Measurements from ENCODE around the gene MATN1.
A peak's percentile ranks its signal among the peaks of the same experiment; 100 is the strongest.

MATN1 gene

DNA sequence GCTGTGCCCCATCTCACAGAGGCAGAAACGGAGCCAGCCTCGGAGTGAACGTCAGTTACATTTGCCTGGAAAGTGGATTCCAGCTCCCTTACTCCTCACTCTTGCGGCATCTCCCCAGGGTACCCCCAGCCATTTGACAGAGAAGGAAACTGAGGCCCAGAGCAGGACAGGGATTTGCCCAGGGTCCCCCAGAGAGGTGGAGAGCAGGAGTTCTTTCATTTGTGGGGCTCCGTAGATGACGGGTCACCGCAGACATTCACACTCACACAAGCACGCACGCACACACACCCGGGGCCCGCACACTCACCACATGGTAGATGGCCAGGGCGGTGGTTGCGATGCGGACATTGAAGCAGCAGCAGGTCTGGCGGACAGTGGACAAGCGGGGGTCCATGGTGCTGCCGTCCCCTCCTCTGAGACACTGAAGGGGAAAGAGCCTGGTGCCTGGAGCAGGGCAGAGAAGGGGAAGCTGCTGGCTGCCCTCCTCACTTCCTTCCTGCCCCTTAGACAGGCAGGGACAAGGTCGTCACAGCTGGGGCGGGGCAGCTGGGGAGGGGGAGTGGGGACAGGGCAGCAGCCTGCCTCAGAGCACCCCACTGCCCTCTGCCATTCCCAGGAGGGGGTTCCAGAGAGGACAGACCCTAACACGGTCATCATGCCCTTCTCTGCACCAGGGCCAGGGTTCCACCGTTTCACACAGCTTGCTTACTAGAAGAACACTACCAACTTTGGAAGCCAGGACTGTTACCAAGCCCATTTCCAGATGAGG, 34.2 kb upstream of the MATN1 start, which contains the start of gene LAPTM5:
Gene LAPTM5, minus strand, starts transcription at position 423 of the 769 bp plus-strand sequence. Its CDS starts 29 bp downstream, at position 394.
- DNase-seq: peak in 5 of 14 donors; percentile 13 to 56 (median 22)

GRCh38 chr1:30756545-30757351, 33.4 kb upstream of the MATN1 start:
- DNase-seq: peak in 10 of 14 donors; percentile 23 to 74 (median 46)

DNA sequence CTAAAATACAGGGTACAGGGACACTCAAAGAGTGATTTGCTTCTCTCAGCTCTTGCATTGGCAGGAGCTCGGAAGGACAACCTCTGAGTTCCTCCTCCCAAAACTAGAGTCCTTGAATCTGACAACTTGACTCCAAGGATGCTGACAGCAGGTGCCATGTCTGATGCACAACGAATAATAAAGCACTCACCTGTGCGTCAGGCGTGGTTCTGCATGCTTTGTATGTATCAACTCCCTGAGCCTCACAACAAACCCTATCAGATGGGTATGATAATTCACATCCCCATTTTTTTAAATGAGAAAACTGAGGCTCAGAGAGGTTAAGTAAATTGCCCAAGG, 32.8 kb upstream of the MATN1 start:
- DNase-seq: no peak

DNA sequence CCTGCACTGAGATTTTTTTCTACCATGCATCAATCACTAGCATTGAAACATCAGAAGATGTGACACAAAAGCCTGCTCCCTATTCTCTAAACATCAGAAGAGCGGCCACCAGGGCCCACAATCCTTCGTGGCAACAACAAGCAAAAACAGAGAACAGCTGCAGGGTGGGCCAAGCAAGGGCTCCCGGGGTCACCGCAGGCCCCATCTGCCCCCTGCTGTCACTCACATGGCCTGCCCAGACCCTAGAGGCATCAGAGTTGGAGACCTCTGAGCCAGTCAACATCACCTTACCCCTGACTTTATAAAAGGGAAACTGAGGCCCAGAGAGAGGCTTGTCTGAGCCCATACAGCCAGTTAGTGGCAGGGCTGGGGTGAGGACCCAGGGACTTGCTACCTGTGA, 32.4 kb upstream of the MATN1 start:
- no peak for DNase-seq

GRCh38 chr1:30755334-30755733, 31.9 kb upstream of the MATN1 start:
- DNase-seq: no peak

GRCh38 chr1:30754684-30755171, 31.3 kb upstream of the MATN1 start:
- DNase-seq: no peak

GRCh38 chr1:30753660-30754123, 30.3 kb upstream of the MATN1 start:
- DNase-seq: no peak

DNA sequence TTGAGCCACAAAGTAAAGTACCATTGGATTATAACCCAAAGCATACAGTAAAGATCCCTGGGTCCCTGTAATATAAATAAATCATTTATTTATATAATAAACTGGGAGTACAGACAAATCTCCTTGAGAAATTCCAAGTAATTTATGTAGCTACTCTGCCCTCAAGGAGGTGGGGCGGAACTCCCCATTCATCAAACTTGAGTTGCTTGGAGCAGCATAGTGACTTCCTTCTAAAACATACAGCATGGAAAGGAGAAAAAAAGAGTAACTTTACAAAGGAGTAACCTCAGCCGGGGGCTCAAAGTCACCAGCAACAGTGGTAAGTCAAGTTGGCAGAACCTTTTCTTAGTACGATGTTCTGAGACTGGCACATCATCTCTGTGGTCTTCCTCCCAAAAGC, 29.7 kb upstream of the MATN1 start:
- no peak for DNase-seq

- no peak for DNase-seq
Observed at GRCh38 chr1:30752651-30752908, 29.2 kb upstream of the MATN1 start.

DNA sequence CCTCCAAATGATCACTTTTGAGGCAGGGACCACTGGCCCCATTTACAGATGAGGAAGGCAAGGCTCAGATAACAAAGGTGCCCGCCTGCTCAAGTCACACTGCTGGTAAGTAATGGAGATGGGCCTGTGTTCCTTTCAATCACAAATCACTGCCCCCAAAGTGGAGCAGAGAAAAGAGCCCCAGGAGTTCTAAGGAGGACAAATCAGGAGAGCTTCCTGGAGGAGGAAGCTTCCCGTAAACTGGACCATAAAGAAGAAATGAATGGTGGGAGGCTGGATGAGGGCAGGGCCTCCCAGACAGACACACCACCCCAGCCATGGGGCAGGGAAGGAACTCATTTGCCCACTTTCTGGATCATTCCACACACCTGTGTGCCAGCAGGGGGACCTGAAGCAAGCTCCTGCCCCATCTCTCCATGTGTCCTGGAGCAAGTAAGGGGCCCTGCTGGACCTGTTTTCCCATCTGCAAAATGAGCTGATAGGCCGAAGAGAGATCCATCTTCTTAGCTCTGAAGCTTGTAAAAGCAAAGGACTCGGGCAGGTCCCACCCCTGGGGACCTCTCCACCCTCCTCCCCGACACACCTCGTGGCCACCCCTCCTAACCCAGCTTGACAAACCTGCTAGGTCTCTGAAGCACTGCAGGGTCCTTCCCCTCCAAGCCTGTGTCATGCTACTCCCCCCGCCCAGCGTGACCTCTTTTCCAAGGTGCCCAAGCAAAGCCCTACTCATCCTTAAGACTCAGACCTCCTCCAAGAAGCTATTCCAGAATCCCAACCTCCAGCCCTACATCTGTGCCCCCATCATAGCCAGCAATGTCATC, 28.7 kb upstream of the MATN1 start:
- DNase-seq: no peak

DNA sequence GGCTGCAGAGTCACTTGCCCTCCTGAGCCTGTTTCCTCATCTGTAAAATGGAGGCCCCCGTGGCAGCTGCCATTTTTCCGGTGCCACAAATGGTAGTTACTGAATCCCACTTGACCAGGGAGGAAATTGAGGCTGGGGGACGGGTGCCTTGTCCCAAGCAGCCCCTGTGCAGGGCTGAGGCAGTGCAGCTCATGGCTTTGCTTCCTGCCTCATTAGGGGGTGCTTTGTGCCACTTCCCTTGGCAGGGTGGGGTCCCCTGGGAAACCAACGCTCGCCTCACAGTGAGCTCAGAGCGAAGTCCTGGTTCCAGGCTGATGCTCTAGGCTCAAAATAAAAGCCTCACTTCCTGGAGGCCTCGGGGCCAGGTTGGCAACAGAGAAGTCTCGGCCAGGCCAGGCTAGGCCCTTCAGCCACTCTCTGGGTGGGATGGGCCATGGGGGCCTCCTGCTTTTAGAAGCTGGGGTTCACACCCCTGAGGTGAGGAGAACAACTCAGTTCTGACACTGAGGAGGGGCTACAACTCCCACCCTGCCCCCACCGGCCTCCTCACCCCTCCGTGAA, 27.4 kb upstream of the MATN1 start:
- DNase-seq: no peak

DNA sequence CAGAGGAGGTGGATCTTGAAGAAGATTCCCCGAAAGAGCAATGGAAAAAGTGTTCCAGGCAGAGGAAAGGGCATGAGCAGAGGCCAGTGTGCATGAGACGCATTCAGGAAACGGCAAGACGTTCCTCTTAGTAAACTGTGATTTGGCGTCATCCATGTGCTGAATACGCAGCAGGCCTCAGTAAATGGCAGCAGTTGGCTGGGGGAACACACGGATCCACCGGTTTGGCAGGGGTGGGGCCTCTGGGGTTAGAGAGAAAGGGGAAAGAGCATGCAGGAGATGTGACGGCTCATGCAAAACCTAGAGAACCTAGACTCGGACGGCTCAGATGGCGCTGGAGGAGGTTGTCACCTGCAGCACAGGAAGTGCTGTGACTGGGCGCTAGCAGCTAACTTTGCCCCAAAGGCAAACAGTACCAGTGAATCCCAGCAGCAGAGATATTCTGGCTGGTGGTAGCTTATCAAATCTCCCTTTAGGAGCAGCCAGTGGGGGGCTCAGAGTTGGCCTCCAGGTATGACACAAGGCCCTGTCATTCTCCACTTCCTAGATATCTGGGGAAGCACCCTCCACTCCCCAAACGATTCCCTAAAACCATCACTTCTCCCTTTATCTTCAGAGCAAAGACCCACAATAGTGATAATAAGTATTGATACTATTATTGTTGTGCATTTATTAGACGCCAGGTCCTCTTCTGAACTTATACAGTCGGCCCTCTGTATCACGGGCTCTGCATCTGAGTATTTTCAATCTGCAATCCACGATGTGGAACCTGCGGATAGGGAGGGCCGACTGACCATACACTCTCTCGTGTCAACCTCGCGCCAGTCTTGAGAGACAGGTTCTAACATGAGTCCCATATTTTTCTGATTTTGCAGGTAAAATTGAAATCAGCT, 26.6 kb upstream of the MATN1 start:
- DNase-seq: peak in 1 of 14 donors; percentile 20

DNA sequence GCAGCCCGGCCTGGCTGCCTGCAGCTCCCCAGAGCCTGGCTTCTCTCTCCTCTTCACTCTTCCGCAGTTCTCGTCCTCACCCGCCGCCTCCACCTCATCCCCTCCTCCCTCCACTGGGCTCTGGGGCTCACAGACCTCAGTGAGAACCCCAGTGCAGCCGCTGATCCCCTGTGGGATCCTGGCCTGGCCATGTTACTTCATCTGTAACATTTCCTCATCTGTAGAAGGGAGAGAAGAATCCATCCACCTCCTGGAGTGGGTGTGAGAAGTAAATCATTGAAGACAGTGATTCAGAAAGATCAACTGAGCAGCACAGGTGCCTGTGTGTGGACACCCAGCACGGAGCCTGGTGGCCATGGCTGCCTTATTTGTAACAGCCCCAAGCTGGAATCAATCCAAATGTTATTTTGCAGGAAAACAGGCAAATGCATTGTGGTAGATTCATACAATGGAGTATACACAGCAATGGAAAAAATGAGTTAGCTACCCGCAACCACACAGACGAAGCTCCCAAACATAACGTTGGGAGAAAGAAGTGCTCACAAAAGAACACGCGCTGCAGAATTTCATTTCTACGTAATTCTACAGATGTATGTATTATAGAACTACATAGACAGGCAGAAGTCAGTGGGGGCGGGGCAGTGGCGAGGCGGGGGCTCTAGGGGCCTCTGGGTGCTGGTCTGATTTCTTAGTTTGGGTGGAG, 25.5 kb upstream of the MATN1 start:
- peak in 8 of 14 donors; percentile 16 to 69 (median 54) for DNase-seq

- DNase-seq: peak in 5 of 14 donors; percentile 47 to 54 (median 50)
Observed at GRCh38 chr1:30748098-30748698, 24.8 kb upstream of the MATN1 start.

DNA sequence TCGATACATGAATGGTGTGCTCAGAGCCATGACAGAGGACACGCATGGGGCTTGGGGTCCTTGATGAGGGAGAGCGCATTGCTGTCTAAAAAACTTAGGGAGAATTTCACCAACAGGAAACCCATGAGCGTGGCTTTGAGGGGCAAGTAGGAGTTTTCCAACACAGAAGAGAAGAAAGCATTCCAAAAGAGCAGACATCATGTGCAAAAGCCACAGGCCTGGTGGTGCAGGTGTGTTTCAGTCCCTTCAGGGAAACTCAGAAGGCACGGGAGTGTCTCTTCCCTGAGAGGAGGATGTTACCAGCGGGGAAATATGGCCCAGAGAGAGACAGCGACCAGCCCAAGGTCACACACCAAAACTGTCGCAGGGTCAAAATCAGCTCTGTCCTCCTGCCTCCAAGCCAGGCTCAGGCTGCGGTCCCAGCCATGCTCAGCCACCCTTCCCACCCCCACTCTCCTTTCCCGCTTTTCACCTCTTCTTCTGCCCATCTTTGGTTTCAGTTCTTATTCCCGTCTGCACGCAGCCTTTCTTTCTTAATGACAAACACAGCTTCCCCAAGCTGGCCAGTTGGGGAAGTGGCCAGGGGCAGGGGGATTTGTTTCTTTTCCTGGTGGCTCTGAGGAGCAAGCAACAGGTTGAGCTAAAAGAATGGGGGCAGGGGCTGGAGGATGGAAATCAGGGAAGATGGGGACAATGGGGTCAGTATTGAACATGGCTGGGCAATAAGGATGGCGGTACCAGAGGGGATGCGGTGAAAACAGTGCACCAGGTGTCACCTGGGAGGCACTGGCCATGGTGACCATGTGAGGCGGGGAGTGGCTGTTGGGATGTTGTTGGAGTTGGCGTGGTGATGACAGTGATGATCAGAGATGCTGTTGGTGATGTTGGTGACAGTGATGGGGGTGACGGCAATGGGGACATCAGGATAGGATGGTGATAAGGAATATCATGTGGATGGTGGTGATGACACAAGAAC, 23.9 kb upstream of the MATN1 start:
- DNase-seq: peak in 1 of 14 donors; percentile 52

GRCh38 chr1:30746212-30747032, 23.0 kb upstream of the MATN1 start:
- no peak for DNase-seq

- DNase-seq: no peak
Observed at GRCh38 chr1:30745834-30746208, 22.4 kb upstream of the MATN1 start.

GRCh38 chr1:30745156-30745833, 21.9 kb upstream of the MATN1 start:
- DNase-seq: no peak
